Retinal pigment epithelial cell (primary cell): Measurements from ENCODE around the gene TACC3.

ENCODE experiments used
- DNase-seq: peaks from one replicate; pipeline ENCODE4 v3.0.0-alpha.2; 2010; ENCODE audit warnings: low read depth
- H3K4me3 ChIP-seq: 2 replicates; pipeline ENCODE4 v1.5.1; 2011; ENCODE audit warnings: mild to moderate bottlenecking, low read length, control low read depth, moderate library complexity
- CTCF ChIP-seq: conservative IDR thresholded peaks from 2 replicates; pipeline ENCODE4 v1.5.1; 2011; ENCODE audit warnings: low read depth, low read length, control low read depth, inconsistent platforms

Gene TACC3

GRCh38 chr4:1743551-1743950 lies 22.2 kb downstream of the TACC3 start:
- no peak for TF ChIP-seq CTCF
- DNase-seq: no peak
- no peak overlapping the region for H3K4me3 ChIP-seq

- no peak for TF ChIP-seq CTCF
- no peak overlapping the region for H3K4me3 ChIP-seq
- DNase-seq: no peak
Measured at GRCh38 chr4:1743975-1744374, 22.7 kb downstream of the TACC3 start.

GRCh38 chr4:1744552-1744951 lies 23.2 kb downstream of the TACC3 start:
- DNase-seq: no peak
- no peak for TF ChIP-seq CTCF
- H3K4me3 ChIP-seq: no peak overlapping the region

- no peak for TF ChIP-seq CTCF
- H3K4me3 ChIP-seq: no peak overlapping the region
- DNase-seq: no peak
Measured at GRCh38 chr4:1745165-1745564, 23.8 kb downstream of the TACC3 start.

GRCh38 chr4:1745697-1746096 lies 24.4 kb downstream of the TACC3 start:
- H3K4me3 ChIP-seq: no peak overlapping the region
- no peak for DNase-seq
- no peak for TF ChIP-seq CTCF

GRCh38 chr4:1746265-1746691 lies 25.0 kb downstream of the TACC3 start:
- no peak overlapping the region for H3K4me3 ChIP-seq
- TF ChIP-seq CTCF: peak; percentile 93
- DNase-seq: no peak

GRCh38 chr4:1746919-1747602 lies 25.7 kb downstream of the TACC3 start:
- no peak for DNase-seq
- H3K4me3 ChIP-seq: no peak overlapping the region
- TF ChIP-seq CTCF: no peak
